Raji (cell line): ENCODE measurements around the gene PERM1.
A peak's percentile ranks its signal among the peaks of the same experiment; 100 is the strongest.

Experiments
- POLR2A ChIP-seq: IDR thresholded peaks from 2 replicates; pipeline ENCODE4 v1.6.1; 2011; ENCODE audit warnings: low read depth, low read length, control low read depth; ENCODE audit not compliant: insufficient read depth

PERM1 gene

GRCh38 chr1:970973-971730 lies 10.7 kb downstream of the PERM1 start:
- TF ChIP-seq POLR2A, result no peak

GRCh38 chr1:970242-970972 lies 11.5 kb downstream of the PERM1 start:
- TF ChIP-seq POLR2A, result no peak

- TF ChIP-seq POLR2A, result no peak
These were observed 12.5 kb downstream of the PERM1 start for GRCh38 chr1:969260-969855.

GRCh38 chr1:967466-968343 lies 14.2 kb downstream of the PERM1 start:
- no peak for TF ChIP-seq POLR2A

GRCh38 chr1:966704-967300 lies 15.1 kb downstream of the PERM1 start:
- TF ChIP-seq POLR2A, result no peak

- TF ChIP-seq POLR2A, result 0 out of 2 replicates have a peak, but pooled peaks have one; percentile 17
These were observed 15.7 kb downstream of the PERM1 start, which contains the start of gene PLEKHN1 for GRCh38 chr1:966135-966703. Gene PLEKHN1 (plus strand): TSS chr1:966482. CDS start chr1:966532, 50 bp downstream.

GRCh38 chr1:965526-966134 lies 16.3 kb downstream of the PERM1 start:
- TF ChIP-seq POLR2A, result no peak

- TF ChIP-seq POLR2A, result no peak
These were observed 17.0 kb downstream of the PERM1 start for GRCh38 chr1:964691-965525.

- TF ChIP-seq POLR2A, result no peak
These were observed 18.0 kb downstream of the PERM1 start for GRCh38 chr1:963746-964525.

- no peak for TF ChIP-seq POLR2A
These were observed 18.6 kb downstream of the PERM1 start for GRCh38 chr1:963301-963651.

GRCh38 chr1:962381-963300 lies 19.3 kb downstream of the PERM1 start:
- no peak for TF ChIP-seq POLR2A
